LNCAP (cell line): ENCODE data around the gene CPLANE2.
A peak's percentile ranks its signal among the peaks of the same experiment; 100 is the strongest.

Experiments
- CTCF ChIP-seq: fragments of 450-650 bp; IDR thresholded peaks from 2 replicates; pipeline ENCODE4 v1.5.1; 2017; ENCODE audit warnings: mild to moderate bottlenecking

Gene CPLANE2

GRCh38 chr1:16189921-16190621, 46.9 kb downstream of the CPLANE2 start:
- TF ChIP-seq CTCF = no peak

- no peak for TF ChIP-seq CTCF
These were observed 48.0 kb downstream of the CPLANE2 start for GRCh38 chr1:16189003-16189402.

- peak; percentile 67 for TF ChIP-seq CTCF
These were observed 49.1 kb downstream of the CPLANE2 start for GRCh38 chr1:16187748-16188401.

- no peak for TF ChIP-seq CTCF
These were observed 50.2 kb downstream of the CPLANE2 start for GRCh38 chr1:16186655-16187235.

GRCh38 chr1:16184557-16185303, 52.3 kb downstream of the CPLANE2 start:
- no peak for TF ChIP-seq CTCF

GRCh38 chr1:16183765-16184556, 53.0 kb downstream of the CPLANE2 start:
- TF ChIP-seq CTCF = no peak

GRCh38 chr1:16183179-16183578, 53.8 kb downstream of the CPLANE2 start:
- TF ChIP-seq CTCF = no peak
